ENCODE data around the gene GPR146.
"Not testable (repeated sequence)": the region's sequence is repeated elsewhere in the genome, so short reads cannot be mapped to it uniquely, and the experiment has no call there.

Gene GPR146, protein sequence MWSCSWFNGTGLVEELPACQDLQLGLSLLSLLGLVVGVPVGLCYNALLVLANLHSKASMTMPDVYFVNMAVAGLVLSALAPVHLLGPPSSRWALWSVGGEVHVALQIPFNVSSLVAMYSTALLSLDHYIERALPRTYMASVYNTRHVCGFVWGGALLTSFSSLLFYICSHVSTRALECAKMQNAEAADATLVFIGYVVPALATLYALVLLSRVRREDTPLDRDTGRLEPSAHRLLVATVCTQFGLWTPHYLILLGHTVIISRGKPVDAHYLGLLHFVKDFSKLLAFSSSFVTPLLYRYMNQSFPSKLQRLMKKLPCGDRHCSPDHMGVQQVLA

DNA sequence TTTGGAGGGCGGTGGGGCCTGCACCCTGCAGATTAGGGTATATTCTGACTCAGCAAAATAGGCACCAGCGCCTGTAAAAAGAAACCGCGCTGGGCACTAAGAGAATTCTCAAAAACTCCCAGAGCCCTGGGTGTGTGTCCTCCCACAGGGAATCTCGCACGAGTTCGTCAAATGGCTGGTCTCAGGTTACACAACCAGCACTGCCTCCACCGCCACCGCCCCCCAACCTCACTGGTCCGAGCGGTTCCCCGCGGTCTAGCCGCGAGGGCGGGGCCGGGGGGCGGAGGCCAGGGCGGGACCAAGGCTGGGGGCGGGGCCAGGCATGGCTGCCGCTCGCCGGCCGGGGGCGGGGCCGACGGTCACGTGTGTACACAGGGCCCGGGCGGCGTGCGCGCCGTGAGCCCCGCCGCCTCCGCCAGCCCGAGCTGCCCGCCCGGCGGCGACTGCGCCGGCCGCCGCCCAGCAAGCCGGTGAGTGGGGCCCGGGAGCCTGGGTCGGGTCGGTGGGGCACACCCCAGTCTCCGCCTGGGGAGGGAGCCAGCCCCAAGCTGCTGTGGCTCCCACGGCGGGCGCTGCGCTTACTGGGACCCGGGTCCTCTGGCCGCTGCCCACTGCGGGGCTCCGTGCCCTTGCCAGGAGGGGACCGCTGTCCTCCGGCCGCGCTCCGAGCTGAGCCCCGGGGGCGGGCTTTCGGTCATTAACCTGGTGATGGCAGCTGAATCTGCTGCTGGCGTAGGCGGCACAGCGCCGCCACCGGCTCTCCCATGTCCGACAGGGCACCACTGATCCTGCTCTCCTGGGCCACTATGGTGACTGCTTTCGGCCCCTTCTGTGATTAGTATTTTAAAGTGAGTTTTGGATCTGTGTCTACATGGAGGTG is at the start of gene GPR146:
TSS of gene GPR146 (plus strand) at position 358 of the 880 bp plus-strand sequence. CDS start 12,970 bp downstream, outside the sequence.
- in situ Hi-C loops (cut with MboI; ENCODE audit: low sequenced_read_pairs) = loop anchor here (10.0 kb wide), 1 partner anchor 50 kb away; no protein-coding TSS in a partner anchor

DNA sequence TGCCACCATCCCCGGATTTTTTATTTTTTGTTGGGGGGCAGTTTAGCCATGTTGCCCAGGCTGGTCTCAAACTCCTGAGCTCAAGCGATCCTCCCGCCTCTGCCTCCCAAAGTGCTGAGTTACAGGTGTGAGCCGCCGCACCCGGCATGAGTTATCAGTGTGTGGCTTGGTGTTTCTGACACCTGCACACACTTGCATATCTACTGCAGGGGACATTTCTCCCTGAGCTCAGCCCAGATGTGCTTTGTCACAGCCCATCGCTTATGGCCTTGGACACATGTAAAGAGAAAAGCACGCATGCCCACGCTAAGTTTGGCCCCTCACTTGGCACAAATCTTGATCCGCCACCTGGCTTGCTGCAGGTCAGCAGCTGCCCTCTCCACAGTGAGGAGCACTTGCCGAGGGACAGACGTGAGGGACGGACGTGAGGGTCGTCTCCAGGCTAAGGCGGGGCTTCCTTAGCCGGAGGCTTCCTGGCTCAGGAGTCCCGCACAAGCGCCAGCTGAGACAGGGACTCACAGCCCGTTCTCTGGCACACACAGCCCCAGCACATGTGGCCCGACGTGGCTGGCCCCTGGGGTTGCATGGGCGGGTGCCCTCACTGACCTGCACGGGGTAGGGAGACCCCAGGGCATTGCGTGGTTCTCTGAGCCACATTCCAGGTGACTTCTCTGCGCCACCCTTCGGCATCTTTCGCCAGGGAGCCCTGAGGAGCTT is 49.6 kb upstream of the GPR146 start:
- in situ Hi-C loops (cut with MboI; ENCODE audit: low sequenced_read_pairs) = loop anchor here (10.0 kb wide), 2 partner anchors 50 to 160 kb away; partner anchors contain the start of gene GPR146

DNA sequence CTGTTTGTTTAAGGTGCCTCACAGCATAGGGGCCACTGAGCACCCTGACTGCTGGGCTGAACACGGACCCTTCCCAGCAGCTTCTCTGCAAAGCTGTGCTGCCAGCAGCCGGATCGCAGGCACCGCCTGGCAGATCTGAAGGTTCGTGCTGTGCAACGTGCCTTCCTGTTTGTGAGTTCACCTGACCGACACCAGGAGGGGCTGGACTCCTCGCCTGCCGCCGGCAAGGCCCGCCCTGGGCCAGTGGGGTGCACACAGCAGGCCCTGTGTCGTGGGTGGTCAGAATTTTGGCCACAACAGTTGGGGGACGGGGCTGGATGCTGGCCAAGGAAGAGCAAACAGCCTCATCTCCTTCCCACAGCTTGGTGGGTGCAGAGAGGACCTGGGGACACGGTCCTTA is 48.8 kb upstream of the GPR146 start:
- in situ Hi-C loops (cut with MboI; ENCODE audit: low sequenced_read_pairs) = loop anchor here (10.0 kb wide), 2 partner anchors 49 to 159 kb away; partner anchors contain the start of gene GPR146

DNA sequence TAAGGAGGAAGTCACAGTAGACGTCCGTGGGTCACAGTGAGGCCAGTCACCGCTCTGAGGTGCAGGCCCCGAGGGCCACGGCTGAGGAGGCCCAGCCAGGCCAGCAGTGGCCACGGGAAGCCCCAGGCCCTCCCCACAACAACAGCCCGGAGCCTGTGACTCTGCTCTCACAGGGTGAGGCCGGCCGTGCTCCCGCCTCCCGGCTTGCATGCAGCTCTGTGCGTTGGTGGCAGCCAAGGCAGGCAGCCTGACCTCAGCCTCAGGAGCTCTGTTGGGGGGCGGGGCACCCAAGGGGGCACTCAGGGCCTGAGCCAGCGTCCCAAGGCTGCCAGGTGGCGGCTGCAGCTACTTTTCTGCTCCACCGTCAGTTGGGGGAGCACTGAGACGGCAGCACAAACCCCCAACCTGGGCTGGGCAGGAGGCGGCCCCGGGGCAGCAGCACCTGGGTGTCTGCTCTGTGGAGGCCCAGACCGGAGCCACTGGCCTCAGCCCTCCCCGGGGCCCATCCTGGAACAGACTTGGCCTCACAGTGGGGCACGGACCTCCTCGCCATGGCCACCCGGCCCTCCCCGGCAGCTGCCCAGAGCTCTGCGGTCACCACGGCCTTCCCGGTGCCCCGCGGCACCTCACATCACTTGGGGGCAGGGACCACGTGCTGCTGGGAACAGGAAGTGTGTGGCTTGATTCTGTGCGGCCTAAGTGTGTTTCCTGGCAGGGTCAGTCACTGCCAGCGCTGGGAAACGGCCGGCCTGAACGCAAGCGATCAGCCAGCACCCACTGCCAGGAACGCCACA is 48.1 kb upstream of the GPR146 start:
- in situ Hi-C loops (cut with MboI; ENCODE audit: low sequenced_read_pairs) = loop anchor here (10.0 kb wide), 2 partner anchors 49 to 159 kb away; partner anchors contain the start of gene GPR146

DNA sequence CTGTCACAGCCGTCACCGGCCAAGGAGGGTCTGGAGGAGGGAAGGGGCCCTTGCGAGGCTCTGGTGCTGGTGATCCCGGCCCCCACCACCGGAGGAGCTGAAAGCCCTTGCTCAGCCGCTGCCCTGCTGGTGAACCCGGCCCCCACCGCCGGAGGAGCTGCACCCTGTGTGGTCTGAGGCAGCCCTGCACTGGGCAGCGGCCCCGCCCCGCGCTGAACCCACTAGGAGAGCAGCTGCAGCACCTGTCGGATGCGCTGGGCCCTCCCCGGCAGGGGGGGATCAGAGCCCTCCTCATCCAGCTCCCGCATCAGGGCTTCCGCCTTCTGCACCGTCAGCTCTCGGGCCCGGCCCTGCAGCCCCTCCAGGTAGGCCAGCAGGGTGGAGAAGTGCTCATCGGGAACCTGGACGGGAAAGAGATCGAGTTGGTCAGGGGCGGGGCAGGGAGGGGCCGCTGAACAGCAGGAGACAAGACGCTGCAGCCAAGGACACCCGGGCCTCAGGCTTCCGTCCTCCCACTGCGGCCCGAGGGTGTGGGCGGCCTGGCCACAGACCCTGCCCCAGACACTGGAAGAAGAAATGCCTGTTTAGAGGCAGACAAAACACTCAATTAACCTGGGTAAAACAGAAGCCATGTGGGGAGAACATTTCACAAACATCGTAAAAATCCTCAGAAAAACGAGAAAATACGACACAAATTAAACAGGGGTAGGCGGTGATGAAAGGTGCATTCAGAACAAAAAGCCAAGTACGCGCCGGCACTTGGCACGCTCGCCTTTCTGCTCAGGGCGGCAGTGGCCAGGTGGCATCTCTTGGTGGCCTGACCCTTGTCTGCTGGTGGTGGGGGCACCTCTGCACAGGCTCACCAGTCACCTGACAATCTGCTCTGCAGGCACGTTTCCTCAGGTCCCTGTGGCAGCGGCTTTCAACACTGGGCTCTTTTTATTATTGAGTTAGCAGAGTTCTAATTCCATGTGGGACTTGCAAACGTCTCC is 46.6 kb upstream of the GPR146 start:
- in situ Hi-C loops (cut with MboI; ENCODE audit: low sequenced_read_pairs) = loop anchor here (10.0 kb wide), 2 partner anchors 47 to 157 kb away; partner anchors contain the start of gene GPR146

DNA sequence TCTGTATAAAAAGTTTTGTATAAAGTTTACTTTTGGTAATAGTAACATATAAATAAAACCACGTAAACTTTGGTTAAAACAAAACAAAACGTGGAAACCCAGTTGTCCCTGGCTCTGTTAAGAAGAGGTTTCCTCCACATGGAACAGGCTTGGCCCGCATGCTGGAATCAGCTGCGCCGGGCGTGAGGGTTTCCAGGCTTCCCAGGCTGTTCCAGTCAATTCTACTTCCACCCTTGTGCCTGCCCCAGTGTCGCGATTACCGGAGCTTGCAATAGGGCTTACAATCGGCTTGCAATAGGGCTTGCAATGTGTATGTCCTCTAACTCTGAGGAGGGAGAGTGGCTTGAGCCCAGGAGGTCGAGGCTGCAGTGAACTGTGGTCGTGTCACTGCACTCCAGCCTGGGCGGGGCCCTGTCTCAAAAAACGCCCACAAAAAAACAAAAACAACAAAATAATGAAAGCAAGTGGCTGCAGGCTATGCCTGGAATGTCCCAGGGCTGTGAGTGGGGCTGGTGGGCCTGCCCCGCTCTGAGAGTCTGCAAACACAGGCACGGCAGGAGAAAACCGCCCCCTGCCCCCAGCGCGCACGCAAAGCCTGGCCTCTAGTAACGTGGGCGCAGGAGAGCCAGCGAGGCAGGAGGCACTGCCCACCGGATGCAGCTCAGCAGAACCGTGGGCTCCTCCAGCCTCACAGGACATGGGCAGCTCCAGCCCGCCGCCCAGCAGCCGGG is 45.0 kb upstream of the GPR146 start:
- in situ Hi-C loops (cut with MboI; ENCODE audit: low sequenced_read_pairs) = loop anchor here (10.0 kb wide), 2 partner anchors 45 to 155 kb away; partner anchors contain the start of gene GPR146

DNA sequence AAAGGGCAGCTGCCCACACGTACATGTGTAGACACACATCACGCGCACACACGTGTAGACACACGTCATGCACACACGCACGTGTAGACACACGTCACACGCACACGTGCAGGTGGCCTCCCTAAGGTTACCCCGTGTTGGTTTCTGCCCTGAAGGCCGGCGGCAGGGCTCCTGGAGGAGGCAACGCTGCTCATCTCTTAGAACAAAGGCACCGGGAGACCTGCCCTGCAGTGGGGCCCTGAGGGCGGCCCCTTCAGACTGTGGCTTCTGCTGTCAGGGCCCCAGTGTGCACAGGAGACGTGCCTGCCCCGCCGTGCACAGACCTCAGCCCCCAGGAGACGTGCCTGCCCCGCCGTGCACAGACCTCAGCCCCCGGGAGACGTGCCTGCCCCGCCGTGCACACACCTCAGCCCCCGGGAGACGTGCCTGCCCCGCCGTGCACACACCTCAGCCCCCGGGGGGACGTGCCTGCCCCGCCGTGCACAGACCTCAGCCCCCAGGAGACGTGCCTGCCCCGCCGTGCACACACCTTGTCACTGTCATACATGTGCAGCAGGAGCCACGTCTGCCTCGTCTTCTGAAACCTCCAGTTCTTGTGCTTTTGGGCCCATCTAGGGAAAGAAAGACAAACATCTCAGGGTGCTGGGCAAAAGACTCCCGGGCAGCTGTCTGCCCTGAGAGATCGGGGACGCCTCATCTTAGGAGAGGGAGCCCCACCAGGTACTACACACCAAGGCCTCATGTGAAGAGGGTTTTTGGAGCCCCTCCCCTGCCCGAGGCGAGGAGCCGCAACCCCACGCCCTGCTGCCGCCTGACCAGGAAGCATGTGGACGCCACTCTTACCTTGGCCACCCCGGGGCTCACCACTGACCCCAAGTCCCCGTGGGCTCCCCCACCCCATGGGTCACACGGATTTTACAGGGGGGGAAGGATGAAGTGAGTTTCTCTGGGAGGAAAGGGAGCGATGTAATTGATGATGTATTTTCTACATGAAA is 44.1 kb upstream of the GPR146 start:
- in situ Hi-C loops (cut with MboI; ENCODE audit: low sequenced_read_pairs) = loop anchor here (10.0 kb wide), 2 partner anchors 45 to 155 kb away; partner anchors contain the start of gene GPR146

DNA sequence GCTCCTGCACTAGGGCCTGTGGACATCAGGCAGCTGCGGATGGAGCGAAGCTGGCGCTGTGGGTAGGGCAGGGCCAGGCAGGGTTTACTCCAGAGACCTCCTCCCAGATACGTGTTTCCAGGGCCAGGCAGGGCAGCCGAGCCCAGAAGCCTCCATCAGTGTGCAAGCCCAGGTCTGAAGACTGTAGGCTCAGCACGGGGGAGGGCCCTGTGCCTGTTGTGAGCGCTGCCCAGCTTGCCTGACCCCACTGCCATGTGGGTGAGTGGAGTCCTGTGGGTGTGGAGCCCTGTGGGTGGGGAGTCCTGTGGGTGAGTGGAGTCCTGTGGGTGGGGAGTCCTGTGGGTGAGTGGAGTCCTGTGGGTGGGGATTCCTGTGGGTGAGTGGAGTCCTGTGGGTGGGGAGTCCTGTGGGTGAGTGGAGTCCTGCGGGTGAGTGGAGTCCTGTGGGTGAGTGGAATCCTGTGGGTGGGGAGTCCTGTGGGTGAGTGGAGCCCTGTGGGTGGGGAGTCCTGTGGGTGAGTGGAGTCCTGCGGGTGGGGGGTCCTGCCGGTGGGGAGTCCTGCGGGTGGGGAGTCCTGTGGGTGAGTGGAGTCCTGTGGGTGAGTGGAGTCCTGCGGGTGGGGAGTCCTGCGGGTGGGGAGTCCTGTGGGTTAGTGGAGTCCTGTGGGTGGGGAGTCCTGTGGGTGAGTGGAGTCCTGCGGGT is 43.1 kb upstream of the GPR146 start:
- in situ Hi-C loops (cut with MboI; ENCODE audit: low sequenced_read_pairs) = not testable (repeated sequence)

DNA sequence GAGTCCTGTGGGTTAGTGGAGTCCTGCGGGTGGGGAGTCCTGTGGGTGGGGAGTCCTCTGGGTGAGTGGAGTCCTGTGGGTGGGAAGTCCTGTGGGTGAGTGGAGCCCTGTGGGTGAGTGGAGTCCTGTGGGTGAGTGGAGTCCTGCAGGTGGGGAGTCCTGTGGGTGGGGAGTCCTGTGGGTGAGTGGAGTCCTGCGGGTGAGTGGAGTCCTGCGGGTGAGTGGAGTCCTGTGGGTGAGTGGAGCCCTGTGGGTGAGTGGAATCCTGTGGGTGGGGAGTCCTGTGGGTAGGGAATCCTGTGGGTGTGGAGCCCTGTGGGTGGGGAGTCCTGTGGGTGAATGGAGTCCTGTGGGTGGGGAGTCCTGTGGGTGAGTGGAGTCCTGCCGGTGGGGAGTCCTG is 42.3 kb upstream of the GPR146 start:
- in situ Hi-C loops (cut with MboI; ENCODE audit: low sequenced_read_pairs) = not testable (repeated sequence)

DNA sequence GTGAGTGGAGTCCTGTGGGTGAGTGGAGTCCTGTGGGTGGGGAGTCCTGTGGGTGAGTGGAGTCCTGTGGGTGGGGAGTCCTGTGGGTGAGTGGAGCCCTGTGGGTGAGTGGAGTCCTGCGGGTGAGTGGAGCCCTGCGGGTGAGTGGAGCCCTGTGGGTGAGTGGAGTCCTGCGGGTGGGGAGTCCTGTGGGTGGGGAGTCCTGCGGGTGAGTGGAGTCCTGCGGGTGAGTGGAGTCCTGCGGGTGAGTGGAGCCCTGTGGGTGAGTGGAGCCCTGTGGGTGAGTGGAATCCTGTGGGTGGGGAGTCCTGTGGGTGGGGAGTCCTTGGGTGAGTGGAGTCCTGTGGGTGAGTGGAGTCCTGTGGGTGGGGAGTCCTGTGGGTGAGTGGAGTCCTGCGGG is 41.9 kb upstream of the GPR146 start:
- in situ Hi-C loops (cut with MboI; ENCODE audit: low sequenced_read_pairs) = not testable (repeated sequence)

DNA sequence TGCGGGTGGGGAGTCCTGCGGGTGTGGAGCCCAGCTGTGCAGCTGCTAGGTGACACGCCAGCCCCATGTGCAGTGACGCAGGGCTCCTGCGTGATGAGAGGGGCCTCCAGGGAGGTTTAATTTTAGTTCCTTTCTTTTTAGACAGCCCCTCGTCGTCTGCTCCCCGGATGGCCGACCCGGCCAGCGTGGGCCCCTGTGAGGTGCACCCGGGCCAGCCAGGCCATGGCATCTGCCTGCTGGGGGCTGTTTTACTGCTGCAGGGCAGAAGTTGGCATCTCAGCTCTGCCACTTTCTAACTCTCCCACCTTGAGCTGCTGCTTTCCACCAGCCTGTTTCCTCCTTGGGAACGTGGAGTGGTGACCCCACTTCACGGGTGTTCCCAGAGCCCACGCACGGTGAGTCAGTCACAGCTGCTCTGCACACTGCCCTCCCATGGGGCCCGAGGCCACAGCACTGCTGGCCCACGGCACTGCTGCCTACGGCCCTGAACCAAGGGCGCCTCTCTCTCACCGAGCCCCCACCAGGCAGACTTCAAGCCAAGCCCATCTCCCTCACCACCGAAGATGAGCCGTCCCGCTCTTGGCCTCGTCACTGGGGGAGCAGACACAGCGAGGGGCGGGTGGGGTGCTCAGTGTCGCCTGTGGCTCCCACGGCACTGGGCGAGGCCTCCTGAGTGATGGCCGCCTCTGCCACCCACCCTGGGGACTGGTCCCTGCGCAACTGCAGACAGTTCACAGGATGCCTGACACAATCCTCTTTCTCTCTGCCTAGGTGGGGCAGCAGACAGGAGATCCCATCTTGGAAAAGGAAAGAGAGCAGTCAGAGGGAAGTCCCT is 40.1 kb upstream of the GPR146 start:
- in situ Hi-C loops (cut with MboI; ENCODE audit: low sequenced_read_pairs) = no loop called here

DNA sequence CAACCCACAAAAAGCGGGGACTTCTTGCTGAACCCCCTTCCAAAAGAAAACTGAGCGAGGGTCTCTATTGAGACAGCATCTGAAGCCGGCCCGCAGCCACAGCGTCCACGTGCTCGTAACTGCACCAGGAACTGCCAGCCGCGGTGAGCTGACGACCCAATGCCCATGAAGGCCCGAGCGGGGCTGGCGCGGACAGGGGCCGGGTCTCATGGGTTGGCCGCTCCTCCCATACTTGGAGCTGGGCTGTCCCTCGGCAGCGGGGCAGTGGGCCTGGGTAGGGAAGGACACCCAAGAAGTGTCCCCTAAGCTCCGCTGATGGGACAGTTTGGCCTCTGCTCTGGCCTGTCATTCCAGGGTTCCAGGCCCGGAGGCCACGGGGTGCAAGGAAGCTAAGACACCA is 39.0 kb upstream of the GPR146 start:
- in situ Hi-C loops (cut with MboI; ENCODE audit: low sequenced_read_pairs) = no loop called here

DNA sequence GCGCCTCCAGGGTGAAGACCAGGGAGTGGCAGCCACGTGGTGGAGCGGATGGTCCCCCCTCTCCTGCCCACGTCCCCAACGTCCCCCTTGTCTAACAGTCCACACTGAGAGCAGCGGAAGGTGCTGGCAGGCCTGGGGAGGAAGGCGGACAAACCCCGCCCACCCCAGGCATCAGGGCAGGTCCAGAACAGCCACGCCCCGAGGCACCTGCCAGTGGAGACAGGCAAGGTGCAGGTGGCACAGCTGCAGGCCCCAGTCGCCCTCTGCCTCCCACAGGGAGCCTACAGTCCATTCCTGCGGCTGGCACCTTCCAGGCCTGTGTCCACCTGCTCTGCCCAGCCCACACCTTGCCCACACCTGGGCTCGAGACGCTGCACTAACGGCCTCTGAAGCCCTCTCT is 36.4 kb upstream of the GPR146 start:
- in situ Hi-C loops (cut with MboI; ENCODE audit: low sequenced_read_pairs) = no loop called here

DNA sequence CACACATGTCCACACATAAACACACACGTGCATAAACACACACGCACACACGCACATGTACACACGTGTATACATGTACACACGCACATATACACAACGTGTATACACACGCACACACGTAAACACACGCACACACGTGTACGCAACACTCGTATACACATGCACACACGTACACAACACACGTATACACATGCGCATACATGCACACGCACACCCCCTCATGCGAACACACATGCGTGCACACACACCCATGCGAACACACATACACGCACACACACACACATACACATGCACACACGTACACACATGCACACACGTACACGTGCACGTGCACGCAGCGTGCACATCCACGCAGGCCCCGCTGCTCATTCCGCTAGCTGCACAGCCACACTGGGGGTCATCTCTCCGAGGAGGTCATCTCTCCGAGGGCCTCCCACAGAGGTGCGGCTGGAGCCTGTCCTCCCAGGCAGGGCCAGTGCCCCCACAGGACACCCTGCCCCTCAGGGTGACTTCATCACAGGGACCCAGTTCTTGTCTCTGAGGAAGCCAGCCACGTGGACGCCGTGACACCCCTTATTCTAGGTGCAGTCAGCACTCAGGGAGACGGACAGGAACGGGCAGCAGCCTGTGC is 35.5 kb upstream of the GPR146 start:
- in situ Hi-C loops (cut with MboI; ENCODE audit: low sequenced_read_pairs) = no loop called here

DNA sequence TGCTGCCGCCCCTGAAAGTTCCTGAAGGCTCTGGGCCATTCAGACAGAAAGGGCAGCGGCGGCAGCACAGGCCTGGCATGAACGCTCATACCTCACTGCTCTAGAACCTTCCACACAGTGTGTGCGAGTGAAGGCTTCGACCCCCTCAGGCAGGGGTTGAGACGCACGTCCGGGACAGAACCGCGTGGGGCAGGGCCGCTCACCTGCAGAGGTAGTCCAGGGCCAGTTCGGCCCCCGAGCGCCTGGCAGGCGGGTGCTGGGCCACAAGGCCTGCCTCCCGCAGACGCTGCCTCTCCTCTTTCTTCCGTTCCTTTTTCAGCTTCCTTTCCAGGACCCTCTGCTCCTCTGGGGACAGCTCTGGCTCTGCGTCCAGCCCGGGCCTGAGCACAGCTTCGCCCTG is 34.6 kb upstream of the GPR146 start:
- in situ Hi-C loops (cut with MboI; ENCODE audit: low sequenced_read_pairs) = no loop called here
